Stimulated activated naive CD4-positive, alpha-beta T cell treated with Interleukin-2 at 50 U/mL for 16 hours (primary cell): Measurements from ENCODE around the gene DMRTA2.
"Not testable (repeated sequence)": the region's sequence is repeated elsewhere in the genome, so short reads cannot be mapped to it uniquely, and the experiment has no call there.

Experiments used
- DNase-seq: peaks from one replicate; lab custom pipeline; 2025; lab: John Stamatoyannopoulos, UW

Gene DMRTA2

GRCh38 chr1:50381551-50381950, 41.7 kb downstream of the DMRTA2 start:
- not testable (repeated sequence) for DNase-seq

DNA sequence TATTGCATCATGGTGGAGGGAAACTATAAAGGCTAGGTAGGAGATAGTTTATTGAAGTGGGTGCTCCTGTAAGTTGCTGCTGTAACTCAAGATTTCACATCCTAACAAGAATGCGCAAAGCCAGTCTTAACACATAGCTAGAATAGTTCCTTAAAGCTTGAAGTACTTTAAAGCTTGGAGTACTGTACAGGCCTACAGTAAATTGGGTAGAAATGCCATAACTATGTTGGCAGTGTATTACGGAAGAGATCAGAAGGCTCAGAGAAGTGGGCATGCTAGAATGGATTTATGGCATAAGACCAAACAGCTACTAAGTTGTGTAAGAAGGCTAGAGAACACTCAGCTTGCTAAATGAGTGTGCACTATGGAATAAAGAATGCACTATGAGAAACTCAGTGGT, 44.5 kb downstream of the DMRTA2 start:
- DNase-seq, result no peak

DNA sequence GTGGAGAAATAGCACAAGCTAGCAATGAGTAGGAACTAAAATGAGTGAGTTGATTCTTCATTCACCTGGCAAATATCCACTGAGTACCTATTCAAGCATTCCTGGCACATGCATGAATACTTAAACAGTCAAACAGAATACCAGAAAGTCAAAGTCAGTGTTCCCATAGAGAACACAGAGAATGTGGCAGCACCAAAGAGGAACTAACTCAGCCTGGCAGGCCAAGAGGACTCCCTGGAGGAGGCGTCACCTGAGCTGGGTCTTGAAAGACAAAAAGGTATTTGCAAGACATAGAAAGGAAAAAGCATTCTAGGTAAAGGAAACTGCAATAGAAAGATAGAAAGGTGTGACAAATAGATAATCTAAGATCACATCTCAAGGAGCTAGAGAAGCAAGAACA, 49.7 kb downstream of the DMRTA2 start:
- no peak for DNase-seq

DNA sequence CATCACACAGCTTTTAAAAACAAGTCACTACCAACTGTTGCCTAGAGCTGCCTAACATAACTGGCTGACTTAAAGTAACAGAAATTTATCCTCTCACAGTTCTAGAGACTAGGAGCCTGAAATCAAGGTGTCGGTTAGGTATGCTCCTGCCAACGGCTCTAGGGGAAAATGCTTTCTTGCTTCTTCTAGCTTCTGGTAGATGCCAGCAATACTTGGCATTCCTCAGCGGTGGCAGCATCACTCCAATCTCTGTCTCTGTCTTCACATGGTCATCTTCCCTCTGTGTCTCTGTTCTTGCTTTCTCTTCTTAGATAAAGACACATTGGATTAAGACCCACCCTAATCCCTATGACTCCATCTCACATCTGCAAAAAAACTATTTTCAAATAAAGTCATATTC, 51.5 kb downstream of the DMRTA2 start:
- DNase-seq, result no peak

GRCh38 chr1:50369830-50370229, 53.4 kb downstream of the DMRTA2 start:
- DNase-seq, result no peak

DNA sequence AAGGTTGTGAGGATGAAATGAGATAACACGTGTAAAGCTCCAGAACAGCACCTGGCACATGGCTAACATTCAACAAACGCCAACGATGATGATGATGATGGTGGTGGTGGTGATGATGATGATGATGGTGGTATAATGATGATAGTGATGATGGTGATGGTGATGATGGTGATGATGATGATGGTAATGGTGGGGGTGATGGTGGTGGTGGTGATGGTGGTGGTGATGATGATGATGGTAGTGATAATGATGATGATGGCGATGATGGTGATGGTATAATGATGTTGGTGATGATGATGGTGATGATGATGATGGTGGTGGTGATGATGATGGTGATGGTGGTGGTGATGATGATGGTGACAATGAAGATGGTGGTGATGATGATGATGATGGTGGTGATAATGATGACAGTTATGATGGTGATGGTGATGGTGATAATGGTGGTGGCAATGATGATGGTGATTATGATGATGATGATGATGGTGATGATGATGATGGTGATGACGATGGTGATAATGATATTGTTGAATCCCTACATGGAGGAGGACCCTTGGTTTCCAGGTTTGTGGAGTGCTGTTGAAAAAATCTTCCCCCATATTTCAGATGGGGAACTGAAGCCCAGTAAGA, 54.1 kb downstream of the DMRTA2 start:
- DNase-seq, result no peak

- DNase-seq, result no peak
These were observed 54.9 kb downstream of the DMRTA2 start for GRCh38 chr1:50368179-50369007.
